Left lobe of liver (tissue), 1 donor: ENCODE measurements around the gene NPAT. TPM values are rescaled to one million over a fixed set of nuclear protein-coding genes. Genes with fewer than 3 reads are reported as not detected.

Experiments
- total RNA-seq: library from RNA; stranded (reverse); gene quantifications from one replicate; pipeline ENCODE4 v1.2.1, GENCODE V29; 2021
- donor health status: DM: no; HTN: yes; CAD: no.

The NPAT gene
- total RNA-seq, 1 donor from 2014 or later, result 5.4 TPM

Other genes with a start within 250 kb of the NPAT start
- gene CUL5, start 213.7 kb downstream of the NPAT start, total RNA-seq, result 19.1 TPM
- 373 TPM for gene ACAT1, start 101.1 kb downstream of the NPAT start, total RNA-seq
- gene ATM, start 429 bp upstream of the NPAT start, total RNA-seq, result 25.7 TPM
- gene C11orf65, start 244.9 kb upstream of the NPAT start, total RNA-seq, result 0.70 TPM